Trophoblast cell (in vitro differentiated cells and primary cell): Measurements from ENCODE around the gene PAK4.
A peak's percentile ranks its signal among the peaks of the same experiment; 100 is the strongest.

Experiments used
- DNase-seq, 2 donors: peaks; one replicate each; pipeline ENCODE4 v3.0.0-alpha.2; 2016
- H2AFZ ChIP-seq: 2 replicates; pipeline ENCODE4 v1.6.1; 2013; ENCODE audit warnings: low read length, moderate library complexity, mild to moderate bottlenecking; ENCODE audit not compliant: insufficient read depth, poor library complexity
- H2AK5ac ChIP-seq: 2 replicates; pipeline ENCODE4 v1.6.1; 2013; ENCODE audit warnings: mild to moderate bottlenecking, low read length
- H2BK120ac ChIP-seq: 2 replicates; pipeline ENCODE4 v1.6.1; 2013; ENCODE audit warnings: low read length, mild to moderate bottlenecking, moderate library complexity; ENCODE audit not compliant: insufficient read depth, poor library complexity
- H2BK12ac ChIP-seq: 2 replicates; pipeline ENCODE4 v1.6.1; 2013; ENCODE audit warnings: mild to moderate bottlenecking, low read length, moderate library complexity
- H2BK5ac ChIP-seq: 2 replicates; pipeline ENCODE4 v1.6.1; 2013; ENCODE audit warnings: low read length, low read depth, moderate library complexity, mild to moderate bottlenecking; ENCODE audit not compliant: poor library complexity
- H3K14ac ChIP-seq: 2 replicates; pipeline ENCODE4 v1.6.1; 2013; ENCODE audit warnings: mild to moderate bottlenecking, low read length
- H3K18ac ChIP-seq: 2 replicates; pipeline ENCODE4 v1.6.1; 2013; ENCODE audit warnings: mild to moderate bottlenecking, low read length
- H3K23ac ChIP-seq: 2 replicates; pipeline ENCODE4 v1.6.1; 2013; ENCODE audit warnings: low read length
- H3K27ac ChIP-seq: 2 replicates; pipeline ENCODE4 v1.5.1; 2013; ENCODE audit warnings: low read depth, mild to moderate bottlenecking, inconsistent platforms, low read length, moderate library complexity
- H3K27me3 ChIP-seq: 2 replicates; pipeline ENCODE4 v1.6.1; 2013; ENCODE audit warnings: inconsistent platforms, mild to moderate bottlenecking, low read length, moderate library complexity; ENCODE audit not compliant: insufficient read depth
- H3K36me3 ChIP-seq, 2 experiments: 1 replicate in 1 of 2; 2 replicates in 1 of 2; pipeline ENCODE4 v1.6.1; 2013; ENCODE audit warnings: low read length in 2 of 2, mild to moderate bottlenecking in 2 of 2, moderate library complexity in 1 of 2; ENCODE audit not compliant: insufficient read depth in 2 of 2, control insufficient read depth in 1 of 2
- H3K4ac ChIP-seq: 2 replicates; pipeline ENCODE4 v1.6.1; 2013; ENCODE audit warnings: low read depth, mild to moderate bottlenecking, low read length, moderate library complexity
- H3K4me1 ChIP-seq, 2 experiments: 1 replicate in 1 of 2; 2 replicates in 1 of 2; pipeline ENCODE4 v1.6.1; 2013; ENCODE audit warnings: low read length in 2 of 2, mild to moderate bottlenecking in 2 of 2, moderate library complexity in 1 of 2; ENCODE audit not compliant: insufficient read depth in 2 of 2, control insufficient read depth in 1 of 2
- H3K4me2 ChIP-seq: 2 replicates; pipeline ENCODE4 v1.6.1; 2013; ENCODE audit warnings: inconsistent platforms, mild to moderate bottlenecking, low read length, moderate library complexity
- H3K4me3 ChIP-seq: 2 replicates; pipeline ENCODE4 v1.5.1; 2013; ENCODE audit warnings: mild to moderate bottlenecking, low read depth, low read length, inconsistent platforms
- H3K79me1 ChIP-seq: one replicate; pipeline ENCODE4 v1.6.1; 2013; ENCODE audit warnings: low read length
- H3K79me2 ChIP-seq: 2 replicates; pipeline ENCODE4 v1.6.1; 2013; ENCODE audit warnings: low read length, mild to moderate bottlenecking; ENCODE audit not compliant: control insufficient read depth, insufficient read depth, poor library complexity
- H3K9ac ChIP-seq: 2 replicates; pipeline ENCODE4 v1.6.1; 2013; ENCODE audit warnings: mild to moderate bottlenecking, low read length
- H3K9me3 ChIP-seq: 2 replicates; pipeline ENCODE4 v1.6.1; 2013; ENCODE audit warnings: low read depth, mild to moderate bottlenecking, control low read depth, inconsistent platforms, low read length; ENCODE audit not compliant: insufficient read depth
- H4K12ac ChIP-seq: 2 replicates; pipeline ENCODE4 v1.6.1; 2013; ENCODE audit warnings: low read depth, mild to moderate bottlenecking, low read length, moderate library complexity
- H4K8ac ChIP-seq: 2 replicates; pipeline ENCODE4 v1.6.1; 2013; ENCODE audit warnings: low read depth, mild to moderate bottlenecking, low read length, moderate library complexity
- H4K91ac ChIP-seq: one replicate; pipeline ENCODE4 v1.6.1; 2013; ENCODE audit warnings: low read depth, mild to moderate bottlenecking, low read length, moderate library complexity
- WGBS: extraction: QIAGEN DNeasy Blood & Tissue Kit; methylation state at CpG from one replicate; pipeline ENCODE4 v1.1.7; 2013; ENCODE audit warnings: missing lambda C conversion rate; ENCODE audit not compliant: insufficient read length, insufficient coverage; ENCODE audit errors: extremely low coverage; 5-methylcytosine and 5-hydroxymethylcytosine counted together

Gene PAK4

DNA sequence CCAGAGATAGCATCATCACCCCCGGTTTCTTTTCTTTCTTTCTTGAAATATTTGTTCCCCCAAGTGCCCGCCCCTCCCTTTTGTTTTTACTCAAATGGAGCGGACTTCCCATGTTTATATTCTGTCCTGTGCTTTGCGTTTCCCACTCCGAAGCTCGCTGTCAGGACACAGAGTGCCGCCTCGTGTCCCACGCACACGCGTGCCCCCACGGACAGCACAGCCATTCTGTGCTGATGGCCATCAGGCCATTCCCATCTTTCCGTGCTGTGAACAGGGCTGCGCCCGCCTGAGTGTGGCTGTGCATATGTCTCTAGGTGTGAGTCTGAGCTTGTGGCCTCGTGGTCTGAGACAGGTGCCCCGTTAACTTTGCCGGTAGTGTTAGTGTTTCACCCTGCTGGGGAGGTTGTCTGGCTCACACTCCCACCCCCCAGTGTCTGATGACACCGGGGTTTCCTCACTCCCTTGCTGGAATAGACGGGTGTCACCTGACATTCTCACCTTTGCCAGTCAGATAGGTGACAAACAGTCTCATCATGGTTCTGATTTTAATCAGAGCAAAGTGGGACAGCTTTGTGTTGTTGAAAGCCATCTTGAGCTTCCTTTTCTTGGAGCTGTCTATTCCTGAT lies 6.9 kb downstream of the PAK4 start:
- no peak for DNase-seq
- WGBS, result no CpG with 5 or more reads among the region's 20 CpGs
- H4K8ac ChIP-seq, result peak overlapping the region; percentile 11

DNA sequence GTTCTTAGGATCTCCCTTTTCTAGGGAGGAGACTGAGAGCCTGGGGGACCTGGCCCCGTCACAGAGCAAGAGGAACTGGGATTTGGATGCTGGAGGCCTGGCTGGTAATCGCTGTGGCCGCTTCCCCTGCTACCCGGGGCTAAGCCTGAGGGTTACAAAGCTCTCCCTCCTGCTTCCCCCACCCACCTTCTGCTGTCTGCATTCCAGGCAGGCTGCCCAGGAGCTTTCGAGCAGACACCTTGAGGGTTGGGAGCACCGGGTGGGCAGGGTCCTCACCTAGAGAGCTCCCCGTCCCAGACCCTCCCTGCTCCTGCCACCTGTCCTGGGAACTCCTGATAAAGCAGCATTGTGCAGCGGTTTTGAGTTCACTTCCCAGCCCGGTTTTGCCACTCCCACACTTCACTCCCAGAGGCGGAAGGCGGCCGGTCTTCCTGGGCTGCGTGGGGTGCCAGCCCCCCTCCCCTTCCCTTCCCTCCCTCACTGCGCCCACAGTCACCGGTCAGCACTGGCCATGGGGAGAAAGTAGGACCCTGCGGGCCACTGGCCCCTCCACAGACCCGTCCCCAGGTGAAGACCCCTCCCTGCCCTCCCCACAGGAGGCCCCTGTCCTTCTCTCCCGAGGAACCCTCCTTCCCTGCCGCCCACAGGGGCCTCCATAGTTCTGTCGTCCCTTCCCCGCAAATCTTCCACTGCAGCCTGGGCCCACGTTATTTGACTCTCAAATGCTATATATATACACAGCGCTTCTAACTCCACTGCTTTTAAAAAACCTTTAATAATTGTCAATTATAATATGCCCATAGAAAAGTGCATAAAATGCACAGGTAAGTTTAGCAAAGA lies 8.1 kb downstream of the PAK4 start:
- Histone ChIP-seq H4K8ac (peak overlapping the region; percentile 29), H2BK12ac (peak overlapping the region; percentile 35), H3K27me3 (no peaks in the 10 kb centered on the region), H3K36me3 (no peaks in the 10 kb centered on the region), H3K4me2 (peak overlapping the region; percentile 8), H3K23ac (no peak overlapping the region), H3K4me1 (peaks cover 43 to 63% of the 10 kb centered on the region in 2 experiments), H3K14ac (peak overlapping the region; percentile 48), H3K9ac (no peak overlapping the region), H4K12ac (no peak overlapping the region), H3K27ac (peak overlapping the region; percentile 54), H3K79me2 (peaks cover 40% of the 10 kb centered on the region), H4K91ac (peak overlapping the region; percentile 58), H2BK5ac (peak overlapping the region; percentile 59), H2AK5ac (no peak overlapping the region), H2BK120ac (peak overlapping the region; percentile 77), H3K18ac (peak overlapping the region; percentile 54), H3K4ac (peak overlapping the region; percentile 71), H3K79me1 (peaks cover 28% of the 10 kb centered on the region), H3K4me3 (no peak overlapping the region), H3K9me3 (no peaks in the 10 kb centered on the region), H2AFZ (no peak overlapping the region)
- peak; percentile 39 to 53 for DNase-seq
- no CpG with 5 or more reads among the region's 23 CpGs for WGBS

More for the DNA sequence above, 6.9 kb downstream of the PAK4 start:
- Histone ChIP-seq H3K9ac (no peak overlapping the region), H2BK5ac (no peak overlapping the region), H3K79me1 (peaks cover 24% of the 10 kb centered on the region), H3K27ac (peak overlapping the region; percentile 5), H3K18ac (no peak overlapping the region), H4K91ac (no peak overlapping the region), H3K4me3 (peak overlapping the region; percentile 18), H3K27me3 (no peaks in the 10 kb centered on the region), H2AFZ (no peak overlapping the region), H3K9me3 (no peaks in the 10 kb centered on the region), H3K14ac (no peak overlapping the region), H3K23ac (no peak overlapping the region), H2AK5ac (peak overlapping the region; percentile 45), H3K4me1 (peaks cover 45 to 57% of the 10 kb centered on the region in 2 experiments), H2BK12ac (no peak overlapping the region), H3K79me2 (peaks cover 38% of the 10 kb centered on the region), H3K4me2 (no peak overlapping the region), H3K4ac (peak overlapping the region; percentile 56), H2BK120ac (no peak overlapping the region), H4K12ac (no peak overlapping the region), H3K36me3 (peaks cover 0 to 3% of the 10 kb centered on the region in 2 experiments)

DNA sequence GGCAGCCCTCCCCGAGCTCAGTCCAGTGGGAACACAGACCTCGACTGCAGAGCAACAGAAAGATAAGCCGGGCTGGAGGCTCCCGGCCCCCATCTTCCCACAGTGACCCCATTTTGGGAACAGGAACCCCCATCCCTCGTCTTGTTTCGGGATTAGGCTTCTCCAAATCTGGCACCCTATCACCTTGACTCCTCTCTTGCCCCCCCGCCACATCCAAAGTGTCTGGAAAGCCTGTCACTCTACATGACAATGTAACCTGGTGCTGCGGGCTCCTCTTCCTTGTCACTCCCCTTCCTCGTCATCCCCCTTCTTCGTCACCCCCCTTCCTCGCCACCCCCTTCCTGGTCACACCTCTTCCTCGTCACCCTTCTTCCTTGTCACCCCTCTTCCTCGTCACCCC lies 10.1 kb downstream of the PAK4 start:
- peak overlapping the region; percentile 23 for H2BK5ac ChIP-seq
- H3K4me2 ChIP-seq, result no peak overlapping the region
- H4K12ac ChIP-seq, result no peak overlapping the region
- DNase-seq, result peak in 1 of 2 donors; percentile 20
- H2AFZ ChIP-seq, result peak overlapping the region; percentile 8
- H2BK12ac ChIP-seq, result no peak overlapping the region
- WGBS, result no CpG with 5 or more reads among the region's 13 CpGs
- peaks cover 47% of the 10 kb centered on the region for H3K79me1 ChIP-seq
- no peak overlapping the region for H3K4me3 ChIP-seq
- no peak overlapping the region for H3K23ac ChIP-seq
- peak overlapping the region; percentile 54 for H3K14ac ChIP-seq
- no peaks in the 10 kb centered on the region for H3K9me3 ChIP-seq
- H4K8ac ChIP-seq, result peak overlapping the region; percentile 15
- H4K91ac ChIP-seq, result peak overlapping the region; percentile 48
- H3K36me3 ChIP-seq, result no peaks in the 10 kb centered on the region
- H3K18ac ChIP-seq, result peak overlapping the region; percentile 48
- no peak overlapping the region for H2BK120ac ChIP-seq
- peaks cover 61 to 73% of the 10 kb centered on the region in 2 experiments for H3K4me1 ChIP-seq
- peak overlapping the region; percentile 50 for H3K4ac ChIP-seq
- H3K27me3 ChIP-seq, result no peaks in the 10 kb centered on the region
- H3K9ac ChIP-seq, result no peak overlapping the region
- H2AK5ac ChIP-seq, result peak overlapping the region; percentile 15
- peaks cover 43% of the 10 kb centered on the region for H3K79me2 ChIP-seq
- H3K27ac ChIP-seq, result no peak overlapping the region

DNA sequence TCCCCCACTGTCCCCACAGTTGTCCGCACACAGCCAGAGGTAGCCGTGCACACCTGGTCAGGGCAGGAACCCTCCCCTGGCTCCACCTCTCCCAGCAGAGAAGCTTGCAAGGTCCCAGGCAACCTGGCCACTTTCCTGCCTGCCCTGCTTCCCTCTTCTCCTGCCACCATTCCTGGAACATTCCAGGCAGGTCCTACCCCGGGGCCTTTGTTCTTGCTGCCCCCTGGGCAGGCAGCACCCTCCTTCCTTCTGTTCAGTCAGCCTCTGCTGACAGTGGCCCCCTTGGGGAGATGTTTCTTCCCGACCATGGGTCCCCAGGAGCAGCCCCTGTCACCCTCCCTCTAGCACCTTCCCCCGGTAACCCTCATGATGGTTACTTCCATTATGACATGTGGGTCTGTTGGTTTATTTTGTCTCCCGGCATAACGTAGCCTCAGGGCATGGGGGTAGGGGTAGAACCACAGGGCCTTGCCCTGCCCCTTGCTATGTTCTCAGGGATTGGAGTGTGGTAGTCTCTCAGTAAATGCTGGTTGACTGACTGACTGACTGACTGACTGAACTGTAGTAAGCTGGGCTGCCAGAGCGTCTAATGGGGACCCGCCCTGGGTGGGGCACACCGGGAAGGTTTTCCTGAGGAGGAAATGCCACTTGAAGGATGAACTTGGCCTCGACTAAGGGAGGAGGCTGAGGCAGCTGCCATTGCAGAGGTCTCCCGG lies 10.8 kb downstream of the PAK4 start:
- DNase-seq, result peak; percentile 94 to 99
- Histone ChIP-seq H3K9me3 (no peaks in the 10 kb centered on the region), H3K18ac (peak overlapping the region; percentile 48), H2BK12ac (peak overlapping the region; percentile 51), H4K12ac (no peak overlapping the region), H3K4me3 (no peak overlapping the region), H3K36me3 (no peaks in the 10 kb centered on the region), H3K4me1 (peaks cover 55 to 67% of the 10 kb centered on the region in 2 experiments), H2AFZ (peak overlapping the region; percentile 8), H3K14ac (peak overlapping the region; percentile 54), H3K79me1 (peaks cover 44% of the 10 kb centered on the region), H3K4me2 (no peak overlapping the region), H2BK120ac (peak overlapping the region; percentile 21), H4K91ac (peak overlapping the region; percentile 48), H3K79me2 (peaks cover 39% of the 10 kb centered on the region), H2BK5ac (peak overlapping the region; percentile 37), H2AK5ac (peak overlapping the region; percentile 65), H3K4ac (peak overlapping the region; percentile 50), H3K9ac (no peak overlapping the region), H3K23ac (no peak overlapping the region), H4K8ac (peak overlapping the region; percentile 59), H3K27ac (peak overlapping the region; percentile 55), H3K27me3 (no peaks in the 10 kb centered on the region)
- WGBS, result no CpG with 5 or more reads among the region's 12 CpGs
